Upper lobe of left lung (tissue), 6 donors: ENCODE measurements around the gene KDELR1. TPM values are rescaled to one million over a fixed set of nuclear protein-coding genes. Genes with fewer than 3 reads are reported as not detected.

Experiments used
- ATAC-seq, 2 donors: fragments of 200-7000 bp; cut with Tn5 transposase; one replicate each; pipeline ENCODE4 v1.9.1; 2022; ENCODE audit warnings: mild to moderate bottlenecking in 2 of 2, moderate library complexity in 2 of 2; ENCODE audit not compliant: low FRiP score in 2 of 2
- DNase-seq, 2 donors: peaks; one replicate each; pipeline ENCODE4 v3.0.0-alpha.2; 2019 to 2020
- H3K27ac ChIP-seq, 4 donors: fragments of 200-600 bp; sonication (generic); one replicate each; pipeline ENCODE4 v1.5.1; 2016 to 2019
- H3K27me3 ChIP-seq, 4 donors: fragments of 200-600 bp; sonication (generic); one replicate each; pipeline ENCODE4 v1.5.1; 2017 to 2019
- H3K36me3 ChIP-seq, 4 donors: fragments of 200-600 bp; sonication (generic); one replicate each; pipeline ENCODE4 v1.5.1; 2016 to 2019
- H3K4me1 ChIP-seq, 4 donors: fragments of 200-600 bp; sonication (generic); one replicate each; pipeline ENCODE4 v1.5.1; 2018 to 2019
- H3K4me3 ChIP-seq, 4 donors: fragments of 200-600 bp; sonication (generic); one replicate each; pipeline ENCODE4 v1.5.1; 2017 to 2019; ENCODE audit warnings: mild to moderate bottlenecking in 2 of 4, moderate library complexity in 1 of 4
- H3K9me3 ChIP-seq, 4 donors: fragments of 200-600 bp; sonication (generic); one replicate each; pipeline ENCODE4 v1.5.1; 2018 to 2019
- EP300 ChIP-seq, 4 donors: sonication (generic); formaldehyde crosslinking; IDR thresholded peaks; one replicate each; pipeline ENCODE4 v1.5.1; 2017; ENCODE audit warnings: antibody characterized with exemption in 4 of 4, control low read depth in 2 of 4
- POLR2A ChIP-seq, 4 donors: fragments of 450-650 bp; IDR thresholded peaks; one replicate each; pipeline ENCODE4 v1.5.1; 2016 to 2017; ENCODE audit warnings: antibody characterized with exemption in 4 of 4, mild to moderate bottlenecking in 2 of 4
- POLR2AphosphoS5 ChIP-seq, 2 donors: sonication (generic); formaldehyde crosslinking; IDR thresholded peaks; one replicate each; pipeline ENCODE4 v1.5.1; 2017; ENCODE audit warnings: antibody characterized with exemption in 2 of 2
- WGBS, 2 donors: methylation state at CpG; one replicate each; pipeline ENCODE4 v1.1.5; 2017 to 2018; 5-methylcytosine and 5-hydroxymethylcytosine counted together
- total RNA-seq, 6 donors: library from RNA; depleted of rRNA in 4 of 6; stranded (reverse); fragments of >200 nt in 4 of 6; gene quantifications; one replicate each; pipeline versions ENCODE4 v1.1.0 to v1.2.1, GENCODE V29; 2016 to 2021
- TF ChIP-seq, protein P1 (sequence below), 6 experiments: fragments of 450-650 bp in 4 of 6; fragments of 200-600 bp in 2 of 6; sonication (generic) in 2 of 6; IDR thresholded peaks; one replicate each; pipeline ENCODE4 v1.5.1; 2016 to 2019; ENCODE audit warnings: antibody characterized with exemption in 6 of 6
- donor health status: DM: no; HTN: no; CAD: no; lungs with moderate emphysema.
- donor health status: DM: no; HTN: yes; CAD: no; lungs with severe emphysema.

The KDELR1 gene
- total RNA-seq, result 100 to 1,000 TPM in 2 of 6 donors, 10 to 100 TPM in 4; 44.6 to 141 (median 96.8) TPM

DNA sequence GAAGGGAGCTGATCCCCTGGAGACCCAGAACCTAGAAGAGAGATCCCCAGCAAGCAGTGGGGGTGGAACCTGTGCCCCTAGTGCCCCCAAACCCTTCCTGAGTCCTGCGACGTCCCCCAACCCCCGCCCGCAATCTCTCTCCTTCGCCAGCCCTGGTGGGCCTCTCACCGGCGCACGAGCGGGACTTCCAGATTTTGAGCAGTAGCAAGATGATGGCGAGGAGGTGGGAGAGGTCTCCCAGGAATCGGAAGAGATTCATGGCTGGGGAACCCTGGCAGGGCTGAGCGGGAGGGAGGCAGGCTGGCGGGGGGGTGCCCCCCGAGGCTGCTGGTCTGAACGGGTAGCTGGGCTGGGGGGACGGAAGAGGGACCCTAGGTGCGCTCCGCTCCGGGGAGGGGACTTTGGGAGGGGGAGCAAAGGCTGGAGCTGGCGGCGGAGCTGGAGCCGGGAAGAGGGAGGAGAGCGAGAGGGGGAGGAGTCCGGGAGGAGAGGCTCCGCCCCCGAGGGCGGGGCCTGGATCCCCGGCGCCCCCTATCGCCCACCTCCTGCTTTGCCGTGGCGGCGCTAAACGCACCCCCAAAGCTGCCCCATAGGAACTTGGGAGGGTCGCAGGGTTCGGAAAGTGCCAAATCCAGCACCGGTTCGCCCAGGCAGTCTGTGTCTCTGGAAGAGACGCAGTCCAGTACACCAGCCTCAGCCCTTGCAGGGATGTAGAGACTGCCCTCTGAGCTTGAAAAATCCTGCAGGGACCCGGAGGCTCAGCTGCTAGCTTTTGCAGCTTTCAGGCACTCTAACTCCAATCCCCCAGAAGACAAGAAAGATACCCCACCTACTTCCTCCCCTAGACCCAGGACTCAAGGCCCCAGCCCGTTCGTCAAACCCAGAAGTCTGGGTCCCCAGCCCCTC, at the start of gene KDELR1:
TSS of gene KDELR1 (minus strand) at position 452 of the 906 bp plus-strand sequence. CDS start at position 259, 193 bp downstream.
- peak within 1 kb of the TSS; percentile 89 to 98 (median 93) for H3K27ac ChIP-seq
- peaks cover 19 to 35% (median 24%) of the 10 kb centered on the region in 4 donors for H3K4me1 ChIP-seq
- H3K27me3 ChIP-seq, result peaks cover 3 to 38% (median 24%) of the 10 kb centered on the region in 4 donors
- ATAC-seq, result peak; percentile 94 to 97
- DNase-seq, result peak; percentile 86 to 95
- 4 to 11% methylated on average over 7 to 40 of the region's 42 CpGs for WGBS, 2 donors
- TF ChIP-seq, protein P1, sequence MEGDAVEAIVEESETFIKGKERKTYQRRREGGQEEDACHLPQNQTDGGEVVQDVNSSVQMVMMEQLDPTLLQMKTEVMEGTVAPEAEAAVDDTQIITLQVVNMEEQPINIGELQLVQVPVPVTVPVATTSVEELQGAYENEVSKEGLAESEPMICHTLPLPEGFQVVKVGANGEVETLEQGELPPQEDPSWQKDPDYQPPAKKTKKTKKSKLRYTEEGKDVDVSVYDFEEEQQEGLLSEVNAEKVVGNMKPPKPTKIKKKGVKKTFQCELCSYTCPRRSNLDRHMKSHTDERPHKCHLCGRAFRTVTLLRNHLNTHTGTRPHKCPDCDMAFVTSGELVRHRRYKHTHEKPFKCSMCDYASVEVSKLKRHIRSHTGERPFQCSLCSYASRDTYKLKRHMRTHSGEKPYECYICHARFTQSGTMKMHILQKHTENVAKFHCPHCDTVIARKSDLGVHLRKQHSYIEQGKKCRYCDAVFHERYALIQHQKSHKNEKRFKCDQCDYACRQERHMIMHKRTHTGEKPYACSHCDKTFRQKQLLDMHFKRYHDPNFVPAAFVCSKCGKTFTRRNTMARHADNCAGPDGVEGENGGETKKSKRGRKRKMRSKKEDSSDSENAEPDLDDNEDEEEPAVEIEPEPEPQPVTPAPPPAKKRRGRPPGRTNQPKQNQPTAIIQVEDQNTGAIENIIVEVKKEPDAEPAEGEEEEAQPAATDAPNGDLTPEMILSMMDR (IDR thresholded peaks at IDR 0.05), result peak; percentile 84 to 93 (median 88)
- TF ChIP-seq POLR2A (IDR thresholded peaks at IDR 0.05) (peak; percentile 34 to 71 (median 48)), EP300 (IDR thresholded peaks at IDR 0.05) (no peak), POLR2AphosphoS5 (IDR thresholded peaks at IDR 0.05) (peak; percentile 81 to 85)
- H3K4me3 ChIP-seq, result peak within 1 kb of the TSS; percentile 90 to 98 (median 95)
- H3K9me3 ChIP-seq, result no peaks in the 10 kb centered on the region
- H3K36me3 ChIP-seq, result peaks cover 3 to 30% (median 24%) of the 10 kb centered on the region in 4 donors

GRCh38 chr19:48436586-48436985, 45.2 kb upstream of the KDELR1 start:
- no peaks in the 10 kb centered on the region for H3K9me3 ChIP-seq
- 82 to 85% methylated on average over 5 of the region's 5 CpGs for WGBS, 2 donors
- TF ChIP-seq POLR2AphosphoS5 (IDR thresholded peaks at IDR 0.05) (no peak), POLR2A (IDR thresholded peaks at IDR 0.05) (no peak), EP300 (IDR thresholded peaks at IDR 0.05) (no peak)
- TF ChIP-seq, protein P1 (IDR thresholded peaks at IDR 0.05), result no peak
- H3K36me3 ChIP-seq, result no peaks in the 10 kb centered on the region
- H3K27ac ChIP-seq, result no peak overlapping the region
- H3K27me3 ChIP-seq, result peaks cover 0 to under 1% (median 0%) of the 10 kb centered on the region in 4 donors
- no peaks in the 10 kb centered on the region for H3K4me1 ChIP-seq
- ATAC-seq (no peak), DNase-seq (no peak)
- H3K4me3 ChIP-seq, result no peak overlapping the region

GRCh38 chr19:48433337-48433736, 42.0 kb upstream of the KDELR1 start:
- Histone ChIP-seq H3K36me3 (no peaks in the 10 kb centered on the region), H3K4me3 (no peak overlapping the region), H3K4me1 (no peaks in the 10 kb centered on the region), H3K27me3 (no peaks in the 10 kb centered on the region), H3K9me3 (no peaks in the 10 kb centered on the region), H3K27ac (no peak overlapping the region)
- ATAC-seq (no peak), DNase-seq (no peak)
- TF ChIP-seq POLR2AphosphoS5 (IDR thresholded peaks at IDR 0.05), result no peak
- 59 to 62% methylated on average over 8 of the region's 8 CpGs for WGBS, 2 donors

GRCh38 chr19:48428670-48429069, 37.3 kb upstream of the KDELR1 start:
- no peak overlapping the region for H3K4me3 ChIP-seq
- no peaks in the 10 kb centered on the region for H3K27me3 ChIP-seq
- H3K36me3 ChIP-seq, result no peaks in the 10 kb centered on the region
- peaks cover 0 to 8% (median 0%) of the 10 kb centered on the region in 4 donors for H3K4me1 ChIP-seq
- ATAC-seq (no peak), DNase-seq (no peak)
- no peak for TF ChIP-seq POLR2A (IDR thresholded peaks at IDR 0.05)
- TF ChIP-seq POLR2AphosphoS5 (IDR thresholded peaks at IDR 0.05), result no peak
- TF ChIP-seq, protein P1 (IDR thresholded peaks at IDR 0.05), result no peak
- TF ChIP-seq EP300 (IDR thresholded peaks at IDR 0.05), result no peak
- no peak overlapping the region for H3K27ac ChIP-seq
- H3K9me3 ChIP-seq, result no peaks in the 10 kb centered on the region
- WGBS, 2 donors, result 75 to 100% methylated on average over 1 of the region's 1 CpG

DNA sequence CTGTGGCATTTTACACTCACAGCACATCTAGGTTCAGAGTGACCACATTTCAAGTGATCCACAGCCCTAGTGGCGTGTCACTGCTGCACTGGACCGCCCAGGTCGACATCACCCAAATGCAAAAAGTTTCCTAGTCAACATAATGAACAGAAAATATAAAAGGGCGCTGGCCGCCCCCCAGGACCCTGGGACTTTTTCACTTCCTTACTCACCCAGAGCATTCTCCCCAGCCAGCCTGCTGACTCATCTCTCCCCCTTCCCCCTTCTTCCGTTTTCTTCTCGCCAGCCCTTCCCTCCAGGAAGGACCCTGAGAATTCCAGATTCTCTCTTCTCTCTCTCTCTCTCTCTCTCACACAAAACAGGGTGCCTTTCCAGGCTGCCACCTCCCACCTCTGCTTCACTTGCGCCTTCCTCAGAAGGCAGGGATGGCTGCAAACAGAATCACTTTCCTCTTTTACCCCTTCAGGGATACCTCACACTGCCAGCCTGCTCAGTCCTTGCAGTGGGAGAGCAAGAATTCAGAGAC, 33.4 kb upstream of the KDELR1 start:
- WGBS, 2 donors, result 21 to 24% methylated on average over 8 of the region's 8 CpGs
- ATAC-seq (peak in 1 of 2 donors; percentile 83), DNase-seq (peak in 1 of 2 donors; percentile 55)
- TF ChIP-seq, protein P1 (IDR thresholded peaks at IDR 0.05), result no peak
- no peak for TF ChIP-seq POLR2A (IDR thresholded peaks at IDR 0.05)
- H3K36me3 ChIP-seq, result no peaks in the 10 kb centered on the region
- H3K9me3 ChIP-seq, result no peaks in the 10 kb centered on the region
- peak overlapping the region in 1 of 4 donors; percentile 27 for H3K27ac ChIP-seq
- H3K4me1 ChIP-seq, result peaks cover 0 to 8% (median 0%) of the 10 kb centered on the region in 4 donors
- H3K4me3 ChIP-seq, result peak overlapping the region in 1 of 4 donors; percentile 14
- no peaks in the 10 kb centered on the region for H3K27me3 ChIP-seq
